HepG2 (cell line): ENCODE data around the gene STX2. TPM values are rescaled to one million over a fixed set of nuclear protein-coding genes. Genes with fewer than 3 reads are reported as not detected.

Experiments
- ARID2 ChIP-seq: sonication (generic); formaldehyde crosslinking; IDR thresholded peaks from 2 replicates; pipeline ENCODE4 v1.8.1; 2022; ENCODE audit warnings: mild to moderate bottlenecking, missing genetic modification reagents, borderline replicate concordance
- BRD4 ChIP-seq: sonication (generic); formaldehyde crosslinking; IDR thresholded peaks from 2 replicates; pipeline ENCODE4 v1.4.0; 2020; ENCODE audit warnings: missing genetic modification reagents
- CHD2 ChIP-seq: IDR thresholded peaks from 2 replicates; pipeline ENCODE4 v1.6.1; 2011; ENCODE audit warnings: low read depth, low read length, improper control_type of control experiment
- DMAP1 ChIP-seq: IDR thresholded peaks from 2 replicates; pipeline ENCODE4 v1.6.1; 2016
- FOXA3 ChIP-seq: IDR thresholded peaks from 2 replicates; pipeline ENCODE4 v1.6.1; 2016; ENCODE audit warnings: missing genetic modification reagents, missing compliant biosample characterization
- ISL2 ChIP-seq: sonication (generic); formaldehyde crosslinking; IDR thresholded peaks from 2 replicates; pipeline ENCODE4 v1.5.0; 2020; ENCODE audit warnings: missing genetic modification reagents
- KLF12 ChIP-seq: sonication (generic); formaldehyde crosslinking; IDR thresholded peaks from 2 replicates; pipeline ENCODE4 v1.4.0; 2020; ENCODE audit warnings: missing genetic modification reagents, borderline replicate concordance
- KLF15 ChIP-seq: sonication (generic); formaldehyde crosslinking; IDR thresholded peaks from 2 replicates; pipeline ENCODE4 v1.8.1; 2023; ENCODE audit warnings: borderline replicate concordance, mild to moderate bottlenecking, inconsistent platforms, missing genetic modification reagents, mixed read lengths
- MED1 ChIP-seq: sonication (generic); formaldehyde crosslinking; IDR thresholded peaks from 2 replicates; pipeline ENCODE4 v1.4.0; 2020; ENCODE audit warnings: missing genetic modification reagents
- NFE2 ChIP-seq: sonication (generic); formaldehyde crosslinking; IDR thresholded peaks from 2 replicates; pipeline ENCODE4 v1.4.0; 2020; ENCODE audit warnings: missing genetic modification reagents
- NFYB ChIP-seq: sonication (generic); formaldehyde crosslinking; IDR thresholded peaks from 2 replicates; pipeline ENCODE4 v1.4.0; 2020; ENCODE audit warnings: missing genetic modification reagents
- RBFOX2 ChIP-seq: fragments of 200-400 bp; formaldehyde crosslinking; IDR thresholded peaks from 2 replicates; pipeline ENCODE4 v1.6.1; 2017; ENCODE audit warnings: low read depth, mild to moderate bottlenecking, low read length
- RELA ChIP-seq: sonication (generic); formaldehyde crosslinking; IDR thresholded peaks from 2 replicates; pipeline ENCODE4 v1.4.0; 2020; ENCODE audit warnings: missing genetic modification reagents
- SAP130 ChIP-seq: IDR thresholded peaks from 2 replicates; pipeline ENCODE4 v1.6.1; 2016; ENCODE audit warnings: low read depth
- TEAD2 ChIP-seq: sonication (generic); formaldehyde crosslinking; IDR thresholded peaks from 2 replicates; pipeline ENCODE4 v1.9.0; 2021; ENCODE audit warnings: missing genetic modification reagents
- ZNF101 ChIP-seq: sonication (generic); formaldehyde crosslinking; IDR thresholded peaks from 2 replicates; pipeline ENCODE4 v1.4.0; 2020; ENCODE audit warnings: mild to moderate bottlenecking, low read depth, missing genetic modification reagents, borderline replicate concordance
- ZNF20 ChIP-seq: sonication (generic); formaldehyde crosslinking; IDR thresholded peaks from 2 replicates; pipeline ENCODE4 v1.4.0; 2020; ENCODE audit warnings: mild to moderate bottlenecking, moderate library complexity, missing genetic modification reagents
- ZNF552 ChIP-seq: sonication (generic); formaldehyde crosslinking; IDR thresholded peaks from 2 replicates; pipeline ENCODE4 v1.9.0; 2022; ENCODE audit warnings: missing genetic modification reagents, mild to moderate bottlenecking, borderline replicate concordance
- polyA plus RNA-seq, 8 experiments: library from polyadenylated mRNA; depleted of rRNA in 3 of 8; stranded (reverse) in 7 of 8; unstranded in 1 of 8; fragments of >200 nt; fragmentation: Illumina TruSeq in 4 of 8; extraction: Trizol in 4 of 8; gene quantifications; 2 replicates each; pipeline versions ENCODE4 v1.2.1 to v1.2.3, GENCODE V29; 2011 to 2016; ENCODE audit warnings: low read depth in 4 of 8, missing spikeins in 1 of 8, mixed read lengths in 1 of 8; ENCODE audit not compliant: insufficient read depth in 1 of 8
- total RNA-seq, 5 experiments: library from RNA; depleted of rRNA; stranded (reverse); fragments of >200 nt; fragmentation: Illumina TruSeq; extraction: Trizol; gene quantifications; 2 replicates each; pipeline ENCODE4 v1.2.3, GENCODE V29; 2016; ENCODE audit warnings: low read depth in 1 of 5
- TF ChIP-seq, protein P1 (sequence below): sonication (generic); formaldehyde crosslinking; IDR thresholded peaks from 2 replicates; pipeline ENCODE4 v1.4.0; 2020; ENCODE audit warnings: missing genetic modification reagents, borderline replicate concordance
- TF ChIP-seq, protein P2 (sequence below): sonication (generic); formaldehyde crosslinking; IDR thresholded peaks from 2 replicates; pipeline ENCODE4 v1.8.0; 2022; ENCODE audit warnings: mild to moderate bottlenecking, missing genetic modification reagents; ENCODE audit not compliant: insufficient replicate concordance
- TF ChIP-seq, protein P3 (sequence below): sonication (generic); formaldehyde crosslinking; IDR thresholded peaks from 2 replicates; pipeline ENCODE4 v1.4.0; 2020; ENCODE audit warnings: low read depth, missing genetic modification reagents

Gene STX2
- total and polyA plus RNA-seq, 2 of the 13 experiments (the other 11 are each of a cell fraction or from before 2014, with no cell fraction given) = 13.4 to 25.1 TPM

DNA sequence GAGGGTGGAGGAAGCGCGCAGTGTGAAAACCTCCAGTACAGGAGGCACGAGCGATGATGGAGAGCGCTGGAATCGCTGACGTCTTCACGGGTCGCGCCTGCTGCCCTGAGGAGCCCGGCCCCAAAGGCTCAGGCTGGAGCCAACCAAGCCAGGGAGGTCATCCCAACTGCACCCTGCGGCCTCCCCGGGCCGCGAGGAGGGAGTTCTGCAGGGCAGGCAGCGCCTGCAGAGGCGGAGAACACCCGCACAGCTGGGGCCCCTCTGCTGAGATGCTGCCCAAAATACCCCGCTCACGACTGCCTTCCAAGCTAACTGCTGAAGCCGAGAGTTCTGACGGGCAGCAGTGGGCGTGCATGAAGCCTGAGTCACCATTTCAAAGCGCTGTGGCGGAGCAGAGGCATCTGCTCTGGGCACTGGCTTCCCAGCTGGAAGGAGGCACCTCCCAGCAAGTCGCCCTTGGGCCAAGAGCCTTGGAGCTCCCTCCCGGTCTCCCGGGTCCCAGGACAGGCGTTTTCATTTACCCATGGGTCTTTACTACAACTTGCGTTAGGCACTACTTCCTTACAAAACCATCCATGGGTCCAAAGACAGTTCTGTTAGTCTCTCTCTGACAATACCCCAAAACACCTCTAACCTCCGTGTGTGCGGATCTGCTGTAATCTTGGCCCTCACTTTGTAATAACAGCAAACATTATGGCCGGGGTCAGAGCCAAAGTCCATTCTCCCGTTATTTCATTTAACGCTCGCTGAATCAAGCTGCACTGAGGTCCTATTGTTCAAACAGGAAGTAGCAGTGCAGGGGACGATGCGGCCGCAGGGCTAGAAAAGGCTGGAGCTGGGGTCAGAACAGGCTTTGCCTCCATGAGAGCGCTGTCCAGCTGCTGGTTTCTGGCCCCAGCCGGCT, 62.8 kb downstream of the STX2 start (continued):
- TF ChIP-seq, protein P1, sequence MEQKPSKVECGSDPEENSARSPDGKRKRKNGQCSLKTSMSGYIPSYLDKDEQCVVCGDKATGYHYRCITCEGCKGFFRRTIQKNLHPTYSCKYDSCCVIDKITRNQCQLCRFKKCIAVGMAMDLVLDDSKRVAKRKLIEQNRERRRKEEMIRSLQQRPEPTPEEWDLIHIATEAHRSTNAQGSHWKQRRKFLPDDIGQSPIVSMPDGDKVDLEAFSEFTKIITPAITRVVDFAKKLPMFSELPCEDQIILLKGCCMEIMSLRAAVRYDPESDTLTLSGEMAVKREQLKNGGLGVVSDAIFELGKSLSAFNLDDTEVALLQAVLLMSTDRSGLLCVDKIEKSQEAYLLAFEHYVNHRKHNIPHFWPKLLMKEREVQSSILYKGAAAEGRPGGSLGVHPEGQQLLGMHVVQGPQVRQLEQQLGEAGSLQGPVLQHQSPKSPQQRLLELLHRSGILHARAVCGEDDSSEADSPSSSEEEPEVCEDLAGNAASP (CRISPR knock-in tag) = peak; percentile 59; the same call in 1 of the 2 replicates
- TF ChIP-seq KLF12 (0 out of 2 replicates have a peak, but pooled peaks have one; percentile 35), MED1 (CRISPR knock-in tag) (peak; percentile 61), ZNF552 (CRISPR knock-in tag) (0 out of 2 replicates have a peak, but pooled peaks have one; percentile 22), FOXA3 (CRISPR knock-in tag) (peak; percentile 49; the same call in 1 of the 2 replicates), ZNF101 (no peak), NFYB (0 out of 2 replicates have a peak, but pooled peaks have one; percentile 20), DMAP1 (CRISPR knock-in tag) (peak; percentile 72), BRD4 (peak; percentile 21; the same call in 1 of the 2 replicates), RELA (CRISPR knock-in tag) (0 out of 2 replicates have a peak, but pooled peaks have one; percentile 26), TEAD2 (no peak), ISL2 (CRISPR knock-in tag) (peak; percentile 69), SAP130 (CRISPR knock-in tag) (peak; percentile 86), CHD2 (peak; percentile 80), RBFOX2 (peak; percentile 82), NFE2 (CRISPR knock-in tag) (no peak), ARID2 (CRISPR knock-in tag) (no peak), ZNF20 (no peak), KLF15 (CRISPR knock-in tag) (no peak)
- TF ChIP-seq, protein P2, sequence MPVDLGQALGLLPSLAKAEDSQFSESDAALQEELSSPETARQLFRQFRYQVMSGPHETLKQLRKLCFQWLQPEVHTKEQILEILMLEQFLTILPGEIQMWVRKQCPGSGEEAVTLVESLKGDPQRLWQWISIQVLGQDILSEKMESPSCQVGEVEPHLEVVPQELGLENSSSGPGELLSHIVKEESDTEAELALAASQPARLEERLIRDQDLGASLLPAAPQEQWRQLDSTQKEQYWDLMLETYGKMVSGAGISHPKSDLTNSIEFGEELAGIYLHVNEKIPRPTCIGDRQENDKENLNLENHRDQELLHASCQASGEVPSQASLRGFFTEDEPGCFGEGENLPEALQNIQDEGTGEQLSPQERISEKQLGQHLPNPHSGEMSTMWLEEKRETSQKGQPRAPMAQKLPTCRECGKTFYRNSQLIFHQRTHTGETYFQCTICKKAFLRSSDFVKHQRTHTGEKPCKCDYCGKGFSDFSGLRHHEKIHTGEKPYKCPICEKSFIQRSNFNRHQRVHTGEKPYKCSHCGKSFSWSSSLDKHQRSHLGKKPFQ (CRISPR knock-in tag) = peak; percentile 62
- TF ChIP-seq, protein P3, sequence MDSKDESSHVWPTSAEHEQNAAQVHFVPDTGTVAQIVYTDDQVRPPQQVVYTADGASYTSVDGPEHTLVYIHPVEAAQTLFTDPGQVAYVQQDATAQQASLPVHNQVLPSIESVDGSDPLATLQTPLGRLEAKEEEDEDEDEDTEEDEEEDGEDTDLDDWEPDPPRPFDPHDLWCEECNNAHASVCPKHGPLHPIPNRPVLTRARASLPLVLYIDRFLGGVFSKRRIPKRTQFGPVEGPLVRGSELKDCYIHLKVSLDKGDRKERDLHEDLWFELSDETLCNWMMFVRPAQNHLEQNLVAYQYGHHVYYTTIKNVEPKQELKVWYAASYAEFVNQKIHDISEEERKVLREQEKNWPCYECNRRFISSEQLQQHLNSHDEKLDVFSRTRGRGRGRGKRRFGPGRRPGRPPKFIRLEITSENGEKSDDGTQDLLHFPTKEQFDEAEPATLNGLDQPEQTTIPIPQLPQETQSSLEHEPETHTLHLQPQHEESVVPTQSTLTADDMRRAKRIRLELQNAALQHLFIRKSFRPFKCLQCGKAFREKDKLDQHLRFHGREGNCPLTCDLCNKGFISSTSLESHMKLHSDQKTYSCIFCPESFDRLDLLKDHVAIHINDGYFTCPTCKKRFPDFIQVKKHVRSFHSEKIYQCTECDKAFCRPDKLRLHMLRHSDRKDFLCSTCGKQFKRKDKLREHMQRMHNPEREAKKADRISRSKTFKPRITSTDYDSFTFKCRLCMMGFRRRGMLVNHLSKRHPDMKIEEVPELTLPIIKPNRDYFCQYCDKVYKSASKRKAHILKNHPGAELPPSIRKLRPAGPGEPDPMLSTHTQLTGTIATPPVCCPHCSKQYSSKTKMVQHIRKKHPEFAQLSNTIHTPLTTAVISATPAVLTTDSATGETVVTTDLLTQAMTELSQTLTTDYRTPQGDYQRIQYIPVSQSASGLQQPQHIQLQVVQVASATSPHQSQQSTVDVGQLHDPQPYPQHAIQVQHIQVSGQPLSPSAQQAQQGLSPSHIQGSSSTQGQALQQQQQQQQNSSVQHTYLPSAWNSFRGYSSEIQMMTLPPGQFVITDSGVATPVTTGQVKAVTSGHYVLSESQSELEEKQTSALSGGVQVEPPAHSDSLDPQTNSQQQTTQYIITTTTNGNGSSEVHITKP (CRISPR knock-in tag) = no peak
